GM18505 (cell line): ENCODE measurements around the gene RNF141.

Source experiments
- ATAC-seq: cut with Tn5 transposase; IDR thresholded peaks from one replicate; pipeline ENCODE4 v1.9.1; 2021; ENCODE audit not compliant: unreplicated experiment
- POLR2A ChIP-seq: IDR thresholded peaks from 4 replicates; pipeline ENCODE4 v1.6.1; 2011; ENCODE audit warnings: borderline replicate concordance; ENCODE audit not compliant: insufficient read depth, insufficient read length; ENCODE audit errors: extremely low read depth

RNF141 gene

GRCh38 chr11:10522921-10523320 lies 18.1 kb downstream of the RNF141 start:
- no peak for TF ChIP-seq POLR2A
- no peak for ATAC-seq

GRCh38 chr11:10522276-10522675 lies 18.7 kb downstream of the RNF141 start:
- no peak for TF ChIP-seq POLR2A
- ATAC-seq, result no peak

- ATAC-seq, result no peak
- TF ChIP-seq POLR2A, result no peak
Observed at GRCh38 chr11:10520562-10520961, 20.4 kb downstream of the RNF141 start.

DNA sequence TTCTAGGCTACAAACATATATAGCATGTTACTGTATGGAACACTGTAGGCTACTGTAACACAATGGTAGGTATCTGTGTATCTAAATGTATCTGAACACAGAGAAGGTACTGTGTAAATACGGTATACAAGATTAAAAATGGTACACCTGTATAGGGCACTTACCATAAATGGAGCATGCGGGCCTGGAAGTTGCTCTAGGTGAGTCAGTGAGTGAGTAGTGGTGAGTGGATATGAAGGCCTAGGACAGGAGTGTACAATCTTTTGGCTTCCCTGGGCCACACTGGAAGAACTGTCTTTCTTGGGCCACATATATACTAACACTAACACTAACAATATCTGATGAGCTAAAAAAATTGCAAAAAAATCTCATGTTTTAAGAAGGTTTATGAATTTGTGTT lies 21.4 kb downstream of the RNF141 start:
- ATAC-seq, result no peak
- no peak for TF ChIP-seq POLR2A

GRCh38 chr11:10518891-10519290 lies 22.1 kb downstream of the RNF141 start:
- TF ChIP-seq POLR2A, result no peak
- ATAC-seq, result no peak

GRCh38 chr11:10518123-10518522 lies 22.9 kb downstream of the RNF141 start:
- no peak for ATAC-seq
- TF ChIP-seq POLR2A, result no peak

DNA sequence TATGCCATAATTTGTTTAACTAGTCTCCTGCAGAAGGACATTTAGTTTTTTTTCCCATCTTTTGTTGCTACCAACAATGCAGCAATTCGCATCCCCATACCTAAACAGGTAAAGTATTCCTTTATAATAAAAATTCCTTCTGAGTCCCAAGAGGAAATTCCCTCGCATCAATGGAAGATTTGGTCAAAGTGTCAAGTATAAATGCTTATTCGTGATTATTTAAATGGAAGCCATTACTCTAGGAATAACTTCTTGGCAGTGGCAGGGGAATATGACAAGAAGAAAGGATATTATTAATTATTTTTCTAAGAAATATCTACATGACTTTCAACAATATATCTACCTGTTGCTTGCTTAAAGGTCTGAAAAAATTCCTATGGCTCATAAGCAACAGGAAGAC lies 25.6 kb downstream of the RNF141 start:
- ATAC-seq, result no peak
- TF ChIP-seq POLR2A, result no peak

GRCh38 chr11:10514709-10515108 lies 26.3 kb downstream of the RNF141 start:
- no peak for TF ChIP-seq POLR2A
- ATAC-seq, result no peak

DNA sequence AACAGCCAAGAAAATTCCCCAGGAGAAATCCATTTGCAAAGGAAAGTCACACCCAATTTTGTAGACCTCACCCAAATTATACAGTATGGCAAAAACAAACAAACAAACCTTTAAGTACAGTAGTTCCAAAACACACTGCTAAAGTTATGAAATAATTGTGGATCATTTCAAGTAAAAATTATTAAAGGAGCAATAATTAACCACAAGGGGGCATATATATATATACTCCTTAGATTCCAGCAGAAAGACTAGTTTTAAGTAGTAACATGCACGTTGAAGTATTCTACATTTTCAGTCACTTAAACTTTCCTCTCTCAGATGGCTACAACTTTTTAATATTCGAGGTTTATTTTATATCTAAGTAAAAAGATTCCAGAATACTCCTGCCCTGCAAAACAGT lies 26.8 kb downstream of the RNF141 start:
- no peak for TF ChIP-seq POLR2A
- ATAC-seq, result no peak

GRCh38 chr11:10511181-10511621 lies 29.8 kb downstream of the RNF141 start:
- TF ChIP-seq POLR2A, result no peak
- ATAC-seq, result no peak

- TF ChIP-seq POLR2A, result no peak
- no peak for ATAC-seq
Observed at GRCh38 chr11:10506008-10506370, 35.0 kb downstream of the RNF141 start.

- no peak for TF ChIP-seq POLR2A
- ATAC-seq, result no peak
Observed at GRCh38 chr11:10505278-10506007, 35.5 kb downstream of the RNF141 start.

- TF ChIP-seq POLR2A, result no peak
- ATAC-seq, result no peak
Observed at GRCh38 chr11:10504490-10504889, 36.5 kb downstream of the RNF141 start.

- ATAC-seq, result no peak
- TF ChIP-seq POLR2A, result no peak
Observed at GRCh38 chr11:10503777-10504480, 37.1 kb downstream of the RNF141 start.
